Skeletal muscle satellite cell (primary cell): ENCODE results near the gene SORCS2.

Source experiments
- H3K27me3 ChIP-seq: 2 replicates; pipeline ENCODE4 v1.7.0; 2013; ENCODE audit warnings: low read length; ENCODE audit not compliant: control insufficient read depth, insufficient read depth
- H3K36me3 ChIP-seq: 2 replicates; pipeline ENCODE4 v1.7.0; 2013; ENCODE audit warnings: mild to moderate bottlenecking, control low read depth, low read length; ENCODE audit not compliant: insufficient read depth
- H3K4me1 ChIP-seq: 2 replicates; pipeline ENCODE4 v1.7.0; 2013; ENCODE audit warnings: low read length; ENCODE audit not compliant: control insufficient read depth, insufficient read depth
- H3K4me2 ChIP-seq: 2 replicates; pipeline ENCODE4 v1.7.0; 2013; ENCODE audit warnings: mild to moderate bottlenecking, low read length
- H3K4me3 ChIP-seq: 2 replicates; pipeline ENCODE4 v1.7.0; 2013; ENCODE audit warnings: low read length
- H3K9ac ChIP-seq: 2 replicates; pipeline ENCODE4 v1.7.0; 2013; ENCODE audit warnings: mild to moderate bottlenecking, low read depth, low read length, moderate library complexity
- H3K9me3 ChIP-seq: replicated peaks from 2 replicates; pipeline ENCODE4 v1.7.0; 2013; ENCODE audit warnings: mild to moderate bottlenecking, control low read depth, low read length

Gene SORCS2

DNA sequence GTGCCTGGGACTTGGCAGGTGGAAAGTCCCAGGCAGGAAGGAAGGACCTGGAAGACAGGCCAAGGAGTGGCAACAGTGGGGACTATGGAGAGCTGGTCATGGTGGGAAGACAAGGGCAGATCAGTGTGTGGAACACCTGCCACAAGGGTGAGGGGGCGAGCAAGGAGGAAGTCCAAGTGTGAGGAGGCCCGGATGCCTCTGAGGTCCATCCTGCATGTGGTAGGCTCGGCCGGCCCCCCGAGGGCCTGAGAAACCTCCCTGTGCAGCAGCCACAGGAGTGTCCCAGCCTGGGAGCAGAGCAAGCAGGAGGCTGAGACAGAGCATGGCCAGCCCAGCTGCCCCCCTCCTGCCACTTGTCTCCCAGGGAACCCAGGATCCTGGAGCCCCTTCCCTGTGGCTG, 282.9 kb downstream of the SORCS2 start:
- Histone ChIP-seq H3K9ac (no peak overlapping the region), H3K27me3 (no peaks in the 10 kb centered on the region), H3K9me3 (no peaks in the 10 kb centered on the region), H3K4me3 (no peak overlapping the region), H3K4me2 (no peak overlapping the region), H3K36me3 (no peaks in the 10 kb centered on the region), H3K4me1 (no peaks in the 10 kb centered on the region)

GRCh38 chr4:7476820-7477219, 284.5 kb downstream of the SORCS2 start:
- H3K27me3 ChIP-seq = no peaks in the 10 kb centered on the region
- no peaks in the 10 kb centered on the region for H3K9me3 ChIP-seq
- H3K4me2 ChIP-seq = no peak overlapping the region
- no peaks in the 10 kb centered on the region for H3K4me1 ChIP-seq
- no peak overlapping the region for H3K9ac ChIP-seq
- H3K4me3 ChIP-seq = no peak overlapping the region
- no peaks in the 10 kb centered on the region for H3K36me3 ChIP-seq

DNA sequence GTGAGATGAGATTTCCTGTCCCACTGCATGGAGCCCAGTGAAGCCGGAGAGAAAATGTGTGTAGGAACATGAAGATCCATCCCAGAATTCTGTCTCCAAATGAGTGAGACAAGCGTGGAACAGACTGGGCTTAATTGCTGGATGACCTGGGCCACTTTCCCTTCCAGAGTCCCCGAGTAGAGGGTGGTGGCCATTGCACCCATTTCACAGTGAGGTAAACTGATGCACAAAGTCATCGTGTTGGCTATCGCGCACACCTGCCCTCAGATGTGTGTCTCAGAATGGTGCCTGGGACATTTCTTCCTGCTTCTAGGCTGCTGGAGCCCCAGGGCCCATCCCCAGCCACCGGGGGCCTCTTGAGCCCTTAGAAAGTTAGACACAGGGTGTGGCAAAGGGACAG, 285.4 kb downstream of the SORCS2 start:
- Histone ChIP-seq H3K4me3 (no peak overlapping the region), H3K36me3 (no peaks in the 10 kb centered on the region), H3K9ac (no peak overlapping the region)

GRCh38 chr4:7478665-7479064, 286.3 kb downstream of the SORCS2 start:
- H3K36me3 ChIP-seq = no peaks in the 10 kb centered on the region
- no peaks in the 10 kb centered on the region for H3K9me3 ChIP-seq
- no peak overlapping the region for H3K4me3 ChIP-seq
- H3K4me2 ChIP-seq = no peak overlapping the region
- no peaks in the 10 kb centered on the region for H3K4me1 ChIP-seq
- no peaks in the 10 kb centered on the region for H3K27me3 ChIP-seq
- H3K9ac ChIP-seq = no peak overlapping the region

More for the DNA sequence above, 285.4 kb downstream of the SORCS2 start:
- H3K4me2 ChIP-seq = no peak overlapping the region
- H3K4me1 ChIP-seq = no peaks in the 10 kb centered on the region
- H3K27me3 ChIP-seq = no peaks in the 10 kb centered on the region
- no peaks in the 10 kb centered on the region for H3K9me3 ChIP-seq

- H3K4me1 ChIP-seq = no peaks in the 10 kb centered on the region
- no peaks in the 10 kb centered on the region for H3K36me3 ChIP-seq
- no peaks in the 10 kb centered on the region for H3K27me3 ChIP-seq
- no peaks in the 10 kb centered on the region for H3K9me3 ChIP-seq
- no peak overlapping the region for H3K9ac ChIP-seq
- no peak overlapping the region for H3K4me3 ChIP-seq
- H3K4me2 ChIP-seq = no peak overlapping the region
These were observed 288.1 kb downstream of the SORCS2 start for GRCh38 chr4:7480423-7480822.

- Histone ChIP-seq H3K4me1 (no peaks in the 10 kb centered on the region), H3K9me3 (no peaks in the 10 kb centered on the region), H3K9ac (no peak overlapping the region), H3K4me2 (no peak overlapping the region), H3K36me3 (no peaks in the 10 kb centered on the region), H3K4me3 (no peak overlapping the region), H3K27me3 (no peaks in the 10 kb centered on the region)
These were observed 288.9 kb downstream of the SORCS2 start for GRCh38 chr4:7481227-7481626.

- no peak overlapping the region for H3K9ac ChIP-seq
- no peaks in the 10 kb centered on the region for H3K9me3 ChIP-seq
- H3K36me3 ChIP-seq = no peaks in the 10 kb centered on the region
- H3K4me3 ChIP-seq = no peak overlapping the region
- H3K4me1 ChIP-seq = no peaks in the 10 kb centered on the region
- H3K4me2 ChIP-seq = no peak overlapping the region
- no peaks in the 10 kb centered on the region for H3K27me3 ChIP-seq
These were observed 292.8 kb downstream of the SORCS2 start for GRCh38 chr4:7485096-7485495.

GRCh38 chr4:7486101-7486500, 293.8 kb downstream of the SORCS2 start:
- no peaks in the 10 kb centered on the region for H3K27me3 ChIP-seq

DNA sequence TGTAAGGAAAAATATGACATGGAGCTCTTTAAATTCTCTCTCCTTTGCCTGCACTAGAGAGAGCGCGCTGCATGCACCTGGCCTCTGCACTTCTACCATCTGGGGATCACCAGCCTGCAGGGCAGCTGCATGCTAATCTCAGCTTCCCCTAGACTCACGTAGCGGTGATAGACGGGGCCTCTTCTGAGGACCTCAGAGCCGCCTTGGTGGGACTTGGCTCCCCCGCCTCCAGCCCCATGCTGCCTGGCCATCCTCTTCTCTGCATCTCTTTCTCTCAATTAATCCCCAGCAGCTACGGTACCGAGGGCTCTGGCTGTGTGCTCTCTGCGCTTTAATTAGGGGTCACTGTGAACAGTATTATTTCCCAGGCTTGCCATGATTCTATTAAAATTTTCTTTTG, 295.2 kb downstream of the SORCS2 start:
- no peaks in the 10 kb centered on the region for H3K36me3 ChIP-seq
- no peak overlapping the region for H3K4me2 ChIP-seq
- H3K4me1 ChIP-seq = no peaks in the 10 kb centered on the region
- no peak overlapping the region for H3K9ac ChIP-seq
- H3K4me3 ChIP-seq = no peak overlapping the region
- H3K27me3 ChIP-seq = no peaks in the 10 kb centered on the region
- H3K9me3 ChIP-seq = no peaks in the 10 kb centered on the region

More at GRCh38 chr4:7486101-7486500, 293.8 kb downstream of the SORCS2 start:
- Histone ChIP-seq H3K9ac (no peak overlapping the region), H3K36me3 (no peaks in the 10 kb centered on the region), H3K4me2 (no peak overlapping the region), H3K4me3 (no peak overlapping the region), H3K4me1 (no peaks in the 10 kb centered on the region), H3K9me3 (no peaks in the 10 kb centered on the region)

GRCh38 chr4:7487998-7488671, 295.8 kb downstream of the SORCS2 start:
- no peak overlapping the region for H3K4me2 ChIP-seq
- no peaks in the 10 kb centered on the region for H3K27me3 ChIP-seq
- H3K9ac ChIP-seq = no peak overlapping the region
- H3K4me3 ChIP-seq = no peak overlapping the region
- no peaks in the 10 kb centered on the region for H3K36me3 ChIP-seq
- H3K9me3 ChIP-seq = no peaks in the 10 kb centered on the region
- no peaks in the 10 kb centered on the region for H3K4me1 ChIP-seq

DNA sequence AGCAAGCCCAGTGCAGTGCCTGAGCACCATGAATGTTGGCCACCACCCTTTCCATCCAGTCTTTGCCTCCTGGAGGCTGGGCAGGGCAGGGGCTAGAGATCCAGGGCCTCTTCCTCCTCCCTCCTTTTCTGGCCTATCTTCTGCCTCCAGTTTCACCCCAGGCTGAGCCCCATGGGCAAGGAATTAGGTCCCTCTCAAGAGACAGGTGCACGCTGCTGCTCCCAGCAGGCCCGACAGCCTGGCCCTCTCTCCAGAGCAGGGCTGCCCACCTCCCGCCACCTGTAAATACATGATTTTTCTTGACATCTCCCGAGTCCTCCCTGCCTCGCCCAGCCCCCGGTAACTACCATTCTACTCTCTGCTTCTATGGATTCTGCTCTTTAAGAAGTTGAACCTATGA, 299.6 kb downstream of the SORCS2 start:
- Histone ChIP-seq H3K9ac (no peak overlapping the region), H3K36me3 (no peaks in the 10 kb centered on the region), H3K4me3 (no peak overlapping the region), H3K9me3 (no peaks in the 10 kb centered on the region), H3K4me1 (no peaks in the 10 kb centered on the region), H3K27me3 (no peaks in the 10 kb centered on the region), H3K4me2 (no peak overlapping the region)

- H3K4me2 ChIP-seq = no peak overlapping the region
- H3K36me3 ChIP-seq = no peaks in the 10 kb centered on the region
- no peak overlapping the region for H3K9ac ChIP-seq
- H3K27me3 ChIP-seq = peaks cover 9% of the 10 kb centered on the region
- no peaks in the 10 kb centered on the region for H3K9me3 ChIP-seq
- no peak overlapping the region for H3K4me3 ChIP-seq
- no peaks in the 10 kb centered on the region for H3K4me1 ChIP-seq
These were observed 306.3 kb downstream of the SORCS2 start for GRCh38 chr4:7498446-7499200.
